ENCODE data around the gene TNFRSF1B. TPM values are rescaled to one million over a fixed set of nuclear protein-coding genes. Genes with fewer than 3 reads are reported as not detected.

TNFRSF1B gene
- polyA plus RNA-seq, result 10 to 100 TPM in 2 of 3 donors, 1 to 10 TPM in 1; 5.8 to 44.3 (median 21.4) TPM

GRCh38 chr1:12166834-12167492 is at the start of gene TNFRSF1B:
Gene TNFRSF1B, plus strand, starts transcription at chr1:12166991. Its CDS starts 101 bp downstream, at chr1:12167092.
- 0 to 3% (median 0%) methylated on average over 70 to 79 of the region's 79 CpGs for WGBS, 3 donors

GRCh38 chr1:12121212-12122003 is 45.4 kb upstream of the TNFRSF1B start:
- 54 to 77% (median 66%) methylated on average over 12 of the region's 12 CpGs for WGBS, 3 donors
- H3K27ac ChIP-seq (ENCODE audit: low read depth, low read length), result no peak overlapping the region

More at GRCh38 chr1:12166834-12167492, at the start of gene TNFRSF1B:
- H3K27ac ChIP-seq (ENCODE audit: low read depth, low read length), result peak within 1 kb of the TSS; percentile 20

GRCh38 chr1:12123172-12123571 is 43.6 kb upstream of the TNFRSF1B start:
- H3K27ac ChIP-seq (ENCODE audit: low read depth, low read length), result no peak overlapping the region
- WGBS, 3 donors, result 40 to 79% (median 76%) methylated on average over 8 of the region's 8 CpGs

GRCh38 chr1:12124693-12125421 is 41.9 kb upstream of the TNFRSF1B start:
- WGBS, 3 donors, result 43 to 45% (median 43%) methylated on average over 18 to 19 of the region's 19 CpGs
- H3K27ac ChIP-seq (ENCODE audit: low read depth, low read length), result no peak overlapping the region

- H3K27ac ChIP-seq (ENCODE audit: low read depth, low read length), result no peak overlapping the region
- WGBS, 3 donors, result 54 to 65% (median 57%) methylated on average over 24 of the region's 24 CpGs
These were observed 41.1 kb upstream of the TNFRSF1B start for GRCh38 chr1:12125422-12126355.

GRCh38 chr1:12126781-12127180 is 40.0 kb upstream of the TNFRSF1B start:
- 83 to 92% (median 84%) methylated on average over 9 of the region's 9 CpGs for WGBS, 3 donors
- no peak overlapping the region for H3K27ac ChIP-seq (ENCODE audit: low read depth, low read length)

- no peak overlapping the region for H3K27ac ChIP-seq (ENCODE audit: low read depth, low read length)
- WGBS, 3 donors, result 83 to 94% (median 85%) methylated on average over 10 of the region's 10 CpGs
These were observed 39.5 kb upstream of the TNFRSF1B start for GRCh38 chr1:12127206-12127810.

GRCh38 chr1:12128120-12128519 is 38.7 kb upstream of the TNFRSF1B start:
- no peak overlapping the region for H3K27ac ChIP-seq (ENCODE audit: low read depth, low read length)
- WGBS, 3 donors, result 83 to 89% (median 88%) methylated on average over 15 of the region's 15 CpGs

- WGBS, 3 donors, result 59 to 89% (median 89%) methylated on average over 12 of the region's 12 CpGs
- H3K27ac ChIP-seq (ENCODE audit: low read depth, low read length), result no peak overlapping the region
These were observed 37.2 kb upstream of the TNFRSF1B start for GRCh38 chr1:12129624-12130023.

- 62 to 74% (median 68%) methylated on average over 13 of the region's 13 CpGs for WGBS, 3 donors
- H3K27ac ChIP-seq (ENCODE audit: low read depth, low read length), result no peak overlapping the region
These were observed 36.2 kb upstream of the TNFRSF1B start for GRCh38 chr1:12130466-12131130.

GRCh38 chr1:12132078-12132477 is 34.7 kb upstream of the TNFRSF1B start:
- H3K27ac ChIP-seq (ENCODE audit: low read depth, low read length), result no peak overlapping the region

GRCh38 chr1:12134716-12135115 is 32.1 kb upstream of the TNFRSF1B start:
- WGBS, 3 donors, result 87 to 96% (median 95%) methylated on average over 10 of the region's 10 CpGs
- no peak overlapping the region for H3K27ac ChIP-seq (ENCODE audit: low read depth, low read length)

More at GRCh38 chr1:12132078-12132477, 34.7 kb upstream of the TNFRSF1B start:
- 59 to 70% (median 68%) methylated on average over 8 of the region's 8 CpGs for WGBS, 3 donors

GRCh38 chr1:12135612-12136011 is 31.2 kb upstream of the TNFRSF1B start:
- no peak overlapping the region for H3K27ac ChIP-seq (ENCODE audit: low read depth, low read length)
- 29 to 49% (median 47%) methylated on average over 6 of the region's 6 CpGs for WGBS, 3 donors

- 73 to 85% (median 74%) methylated on average over 8 of the region's 8 CpGs for WGBS, 3 donors
- no peak overlapping the region for H3K27ac ChIP-seq (ENCODE audit: low read depth, low read length)
These were observed 29.7 kb upstream of the TNFRSF1B start for GRCh38 chr1:12136916-12137610.

GRCh38 chr1:12138196-12139168 is 28.3 kb upstream of the TNFRSF1B start:
- 70 to 85% (median 83%) methylated on average over 27 to 31 of the region's 31 CpGs for WGBS, 3 donors

More at GRCh38 chr1:12138196-12139168, 28.3 kb upstream of the TNFRSF1B start:
- no peak overlapping the region for H3K27ac ChIP-seq (ENCODE audit: low read depth, low read length)
